ENCODE data around the gene TP53INP2.

TP53INP2 gene

DNA sequence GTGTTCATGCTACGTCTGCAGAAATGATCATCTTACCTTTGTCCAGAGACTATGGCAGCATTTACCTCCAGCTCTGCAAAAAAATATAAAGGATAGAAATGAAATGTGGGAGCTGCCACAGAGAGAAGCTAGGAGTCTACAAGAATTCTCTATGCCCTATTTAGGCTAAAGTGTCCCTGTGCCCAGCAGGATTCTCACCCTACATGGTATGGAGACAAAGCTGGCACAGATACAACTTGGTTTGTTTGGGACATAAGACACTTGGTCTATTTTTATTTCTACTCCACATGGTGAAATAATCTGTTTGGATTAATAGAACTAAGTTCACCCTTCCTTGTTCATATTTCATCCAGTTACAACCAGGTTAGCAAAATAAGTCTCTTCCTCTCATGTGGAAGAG is 28.4 kb downstream of the TP53INP2 start:
- DNase-seq: no peak

DNA sequence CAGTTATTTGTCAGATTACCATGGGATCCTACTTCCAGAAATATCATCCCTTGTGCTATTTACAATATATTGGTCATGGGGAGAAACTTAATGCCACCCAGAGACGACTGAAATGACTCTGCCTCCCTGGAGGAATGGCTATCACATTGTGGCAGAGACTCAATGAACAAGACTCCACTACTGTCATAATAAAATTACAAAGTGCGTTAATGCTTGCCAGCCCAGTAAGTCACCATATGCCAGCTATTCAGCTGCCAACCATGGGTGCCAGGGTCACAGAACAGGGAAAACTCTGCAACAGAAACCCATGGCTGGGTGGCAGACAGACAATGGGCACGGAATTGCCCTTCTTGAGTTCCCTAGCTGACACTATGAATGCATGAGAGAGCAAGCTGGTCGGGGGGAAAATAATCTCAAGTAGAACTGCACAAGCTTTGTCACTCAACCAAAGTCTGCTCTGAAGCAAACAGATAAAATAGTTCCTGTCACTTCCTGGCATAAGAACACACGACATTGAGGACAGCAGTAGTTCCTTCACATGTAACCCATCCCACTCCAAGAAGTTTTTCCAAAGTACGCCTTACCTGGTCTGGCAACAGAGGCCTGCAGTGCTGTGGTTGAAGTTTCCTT is 32.1 kb downstream of the TP53INP2 start:
- no peak for DNase-seq

- DNase-seq: no peak
These were observed 38.9 kb downstream of the TP53INP2 start for GRCh38 chr20:34743039-34743438.

DNA sequence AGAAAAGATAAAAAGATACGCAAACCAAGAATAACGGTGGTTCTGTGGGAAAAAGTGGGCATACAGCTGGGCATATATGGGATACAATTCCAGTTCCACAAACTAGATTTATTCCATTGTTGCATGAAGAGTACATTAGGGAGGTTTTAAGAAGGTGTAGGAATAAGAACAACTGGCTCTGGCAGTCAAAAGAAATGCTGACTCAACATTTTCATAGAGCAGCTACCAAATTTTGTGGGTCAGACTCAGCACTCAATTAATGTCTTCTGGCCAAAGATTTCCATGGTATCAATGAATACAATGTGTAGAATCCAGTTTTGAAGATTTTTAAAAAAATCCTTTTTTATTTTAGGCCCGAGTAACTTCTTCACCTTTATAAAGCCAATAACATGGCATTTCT is 40.2 kb downstream of the TP53INP2 start:
- DNase-seq: no peak

- no peak for DNase-seq
These were observed 40.7 kb downstream of the TP53INP2 start for GRCh38 chr20:34744847-34745246.

DNA sequence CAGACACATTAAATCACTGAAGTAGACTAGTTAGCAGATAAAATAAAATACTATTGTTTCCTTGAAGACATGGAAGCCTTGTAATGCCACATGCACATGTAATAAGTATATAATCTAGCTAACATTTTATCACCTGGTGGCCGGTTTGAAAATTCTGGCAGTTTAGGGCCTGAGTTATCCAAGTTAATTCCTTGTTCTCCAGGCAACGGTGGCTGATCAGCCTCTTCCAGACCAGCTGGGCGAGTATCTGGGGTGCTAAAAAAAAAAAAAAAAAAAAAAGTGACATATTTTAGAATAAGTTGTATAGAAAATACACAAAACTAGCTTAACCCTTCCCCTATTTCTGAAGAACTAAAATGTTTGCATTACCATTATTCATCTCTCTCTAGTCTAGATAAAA is 42.5 kb downstream of the TP53INP2 start:
- DNase-seq: no peak

DNA sequence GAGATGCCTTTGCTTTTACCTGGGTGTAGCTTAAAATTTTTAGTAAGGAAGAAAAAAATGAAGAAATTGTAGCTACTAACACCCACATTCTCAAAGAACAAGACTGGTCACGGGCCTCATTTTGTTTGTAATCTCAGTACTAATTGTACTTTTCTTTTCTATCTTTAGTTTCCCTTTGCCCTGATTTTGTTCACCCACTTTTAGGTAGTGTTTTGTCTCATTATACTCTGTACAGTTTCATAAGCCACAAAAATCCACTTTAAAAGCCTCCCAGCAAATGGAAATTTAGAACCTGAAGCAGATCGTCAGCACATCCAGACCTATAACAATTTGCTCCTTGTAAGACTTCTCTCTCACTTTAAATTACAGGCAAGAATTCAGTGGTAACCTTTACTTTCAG is 43.3 kb downstream of the TP53INP2 start:
- DNase-seq: no peak

- DNase-seq: no peak
These were observed 44.6 kb downstream of the TP53INP2 start for GRCh38 chr20:34748709-34749108.

DNA sequence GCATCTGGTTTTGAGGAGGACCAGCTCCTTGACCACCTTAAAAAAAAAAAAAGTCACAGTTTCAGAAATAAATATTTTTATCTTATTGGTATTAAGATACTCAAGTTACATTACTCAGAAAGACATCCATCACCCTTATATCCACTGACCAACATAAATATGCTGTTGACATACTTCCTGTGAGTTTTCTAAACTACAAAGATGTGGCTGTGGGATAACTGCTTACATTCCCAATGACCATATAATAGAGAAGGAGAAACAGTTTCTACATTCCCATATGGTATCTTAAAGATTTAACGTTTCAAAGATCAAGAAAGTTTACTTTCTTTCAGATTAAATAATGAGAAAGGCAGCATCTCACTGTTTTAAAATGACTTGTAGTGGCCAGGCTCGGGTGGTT is 46.3 kb downstream of the TP53INP2 start:
- DNase-seq: no peak

- no peak for DNase-seq
These were observed 47.3 kb downstream of the TP53INP2 start for GRCh38 chr20:34751453-34751852.

DNA sequence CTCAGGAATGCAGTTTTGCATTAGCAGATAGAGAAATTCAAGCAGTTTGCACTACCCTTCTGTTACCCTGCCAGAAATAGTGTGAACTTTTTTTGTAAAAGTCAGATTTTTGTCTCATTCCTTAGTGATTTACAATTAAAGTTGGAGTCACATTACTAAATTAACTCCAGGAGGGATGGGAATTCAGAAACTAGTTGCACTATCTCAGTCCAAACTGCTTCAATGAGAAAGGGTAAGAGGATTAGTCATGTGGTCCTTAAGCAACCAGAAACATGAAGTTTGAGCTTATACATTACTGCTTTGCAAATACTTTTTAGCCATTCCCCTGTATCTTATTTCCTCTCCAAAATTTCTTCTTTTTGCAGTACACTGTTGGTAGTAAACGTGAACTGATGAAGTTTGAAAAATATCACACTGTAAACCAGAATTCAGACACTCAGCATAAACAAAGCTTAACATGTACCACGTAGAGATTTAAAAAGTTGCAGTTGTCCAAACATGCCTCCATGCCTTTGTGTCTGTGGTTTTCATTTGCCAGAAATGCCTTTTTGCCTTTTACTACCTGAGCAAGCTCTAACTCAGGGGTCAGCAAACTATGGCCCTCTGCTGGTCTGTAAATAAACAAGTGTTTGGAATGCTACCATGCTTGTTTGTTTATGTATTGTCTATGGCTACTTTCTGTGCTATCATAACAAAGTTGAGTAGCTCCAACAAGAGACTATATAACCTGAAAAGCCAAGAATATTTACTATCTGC is 49.7 kb downstream of the TP53INP2 start:
- DNase-seq: no peak

- DNase-seq: no peak
These were observed 50.5 kb downstream of the TP53INP2 start for GRCh38 chr20:34754611-34755010.

DNA sequence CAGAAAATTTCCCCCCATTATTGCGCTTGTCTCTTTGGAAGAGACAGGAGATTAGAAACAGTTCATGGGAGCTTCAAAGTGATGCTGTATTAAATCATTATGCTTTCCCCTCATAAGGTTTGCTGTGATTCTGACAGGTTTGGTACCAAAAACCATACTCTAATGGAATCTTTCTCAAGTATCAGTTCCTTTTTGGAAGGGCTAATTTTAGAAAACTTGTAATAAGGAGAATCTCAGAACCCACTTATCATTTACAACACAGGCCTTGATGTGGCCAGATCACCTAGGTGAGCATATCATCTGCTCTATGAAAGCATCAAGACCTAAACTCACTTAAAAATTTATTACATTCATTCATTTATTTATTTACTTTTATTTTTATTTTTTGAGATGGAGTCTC is 51.2 kb downstream of the TP53INP2 start:
- DNase-seq: no peak

GRCh38 chr20:34762031-34762555 is 57.9 kb downstream of the TP53INP2 start:
- DNase-seq: no peak

All from activated T-cell treated with anti-CD3 and anti-CD28 coated beads for 4 hours (primary cell).